WERI-Rb-1 (cell line): ENCODE measurements around the gene TM9SF4.
A peak's percentile ranks its signal among the peaks of the same experiment; 100 is the strongest.

Experiments
- DNase-seq: peaks from one replicate; pipeline ENCODE4 v3.0.0-alpha.2; 2020
- H3K27ac ChIP-seq: fragments of 250-450 bp; sonication (Bioruptor Pico); 2 replicates; pipeline ENCODE4 v1.5.1; 2020; ENCODE audit warnings: mild to moderate bottlenecking, moderate library complexity
- H3K27me3 ChIP-seq: fragments of 250-450 bp; sonication (Bioruptor Pico); 2 replicates; pipeline ENCODE4 v1.5.1; 2021; ENCODE audit warnings: mild to moderate bottlenecking, low read depth, moderate library complexity; ENCODE audit not compliant: insufficient read depth, severe bottlenecking
- H3K36me3 ChIP-seq: fragments of 250-450 bp; sonication (Bioruptor Pico); 2 replicates; pipeline ENCODE4 v1.5.1; 2020; ENCODE audit warnings: mild to moderate bottlenecking, moderate library complexity
- H3K4me3 ChIP-seq: 2 replicates; pipeline ENCODE4 v1.5.1; 2011; ENCODE audit warnings: low read depth, mild to moderate bottlenecking, control low read depth, low read length
- H3K9me3 ChIP-seq: fragments of 250-450 bp; sonication (Bioruptor Pico); 2 replicates; pipeline ENCODE4 v1.5.1; 2021; ENCODE audit warnings: mild to moderate bottlenecking, moderate library complexity; ENCODE audit not compliant: severe bottlenecking
- TF ChIP-seq, protein P1 (sequence below): IDR thresholded peaks from 2 replicates; pipeline ENCODE4 v1.5.1; 2011; ENCODE audit warnings: low read depth, mild to moderate bottlenecking, control low read depth, inconsistent platforms, low read length

Gene TM9SF4

DNA sequence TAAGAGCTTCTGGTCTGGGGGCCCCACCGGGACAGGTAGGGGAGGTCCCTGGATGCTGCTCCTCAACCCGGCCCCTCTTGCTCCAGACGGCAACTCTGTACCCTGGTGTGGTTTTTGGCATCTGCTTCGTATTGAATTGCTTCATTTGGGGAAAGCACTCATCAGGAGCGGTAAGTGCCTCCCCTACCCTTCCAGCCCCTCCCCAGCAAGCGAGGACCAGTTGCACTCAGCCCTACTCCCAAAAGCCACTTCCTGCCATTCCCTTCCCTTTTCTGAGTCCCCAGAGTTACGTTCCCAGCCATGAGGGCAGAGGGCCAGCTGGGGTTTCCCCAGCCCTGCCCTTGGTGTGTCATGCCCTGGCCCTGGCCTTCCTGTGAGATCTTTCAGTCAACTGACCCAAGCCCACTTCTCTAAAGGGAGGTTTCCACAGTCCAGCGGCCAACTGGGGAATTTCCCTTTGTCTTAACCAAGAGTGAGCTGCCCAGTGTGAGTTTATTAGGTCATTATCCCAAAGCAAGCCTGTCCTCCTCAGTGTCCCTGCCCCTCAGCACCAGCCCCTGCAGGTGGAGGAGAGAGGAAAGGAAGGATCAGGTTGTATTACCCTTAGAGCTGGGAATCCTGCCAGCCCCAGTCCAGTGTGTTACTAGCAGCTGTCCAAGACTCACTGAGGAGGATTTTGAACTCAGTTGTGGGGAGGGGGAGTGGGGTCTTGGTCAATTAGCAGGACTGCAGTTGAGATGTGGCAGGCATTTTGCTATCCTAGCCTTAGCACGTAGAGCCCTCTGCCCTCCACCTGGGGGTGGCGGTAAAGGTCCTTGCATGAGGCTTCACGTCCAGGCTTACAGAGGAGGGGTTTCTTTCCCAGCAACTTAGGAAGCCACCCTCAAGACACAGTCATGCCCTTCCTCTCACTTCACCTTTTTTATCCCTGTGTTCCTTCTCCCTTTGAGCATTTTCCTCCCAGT lies 45.8 kb downstream of the TM9SF4 start:
- TF ChIP-seq, protein P1, sequence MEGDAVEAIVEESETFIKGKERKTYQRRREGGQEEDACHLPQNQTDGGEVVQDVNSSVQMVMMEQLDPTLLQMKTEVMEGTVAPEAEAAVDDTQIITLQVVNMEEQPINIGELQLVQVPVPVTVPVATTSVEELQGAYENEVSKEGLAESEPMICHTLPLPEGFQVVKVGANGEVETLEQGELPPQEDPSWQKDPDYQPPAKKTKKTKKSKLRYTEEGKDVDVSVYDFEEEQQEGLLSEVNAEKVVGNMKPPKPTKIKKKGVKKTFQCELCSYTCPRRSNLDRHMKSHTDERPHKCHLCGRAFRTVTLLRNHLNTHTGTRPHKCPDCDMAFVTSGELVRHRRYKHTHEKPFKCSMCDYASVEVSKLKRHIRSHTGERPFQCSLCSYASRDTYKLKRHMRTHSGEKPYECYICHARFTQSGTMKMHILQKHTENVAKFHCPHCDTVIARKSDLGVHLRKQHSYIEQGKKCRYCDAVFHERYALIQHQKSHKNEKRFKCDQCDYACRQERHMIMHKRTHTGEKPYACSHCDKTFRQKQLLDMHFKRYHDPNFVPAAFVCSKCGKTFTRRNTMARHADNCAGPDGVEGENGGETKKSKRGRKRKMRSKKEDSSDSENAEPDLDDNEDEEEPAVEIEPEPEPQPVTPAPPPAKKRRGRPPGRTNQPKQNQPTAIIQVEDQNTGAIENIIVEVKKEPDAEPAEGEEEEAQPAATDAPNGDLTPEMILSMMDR: peak; percentile 96
- Histone ChIP-seq H3K27me3 (no peaks in the 10 kb centered on the region), H3K27ac (peak overlapping the region; percentile 27), H3K4me3 (no peak overlapping the region), H3K9me3 (no peaks in the 10 kb centered on the region), H3K36me3 (peaks cover 44% of the 10 kb centered on the region)
- peak; percentile 82 for DNase-seq

DNA sequence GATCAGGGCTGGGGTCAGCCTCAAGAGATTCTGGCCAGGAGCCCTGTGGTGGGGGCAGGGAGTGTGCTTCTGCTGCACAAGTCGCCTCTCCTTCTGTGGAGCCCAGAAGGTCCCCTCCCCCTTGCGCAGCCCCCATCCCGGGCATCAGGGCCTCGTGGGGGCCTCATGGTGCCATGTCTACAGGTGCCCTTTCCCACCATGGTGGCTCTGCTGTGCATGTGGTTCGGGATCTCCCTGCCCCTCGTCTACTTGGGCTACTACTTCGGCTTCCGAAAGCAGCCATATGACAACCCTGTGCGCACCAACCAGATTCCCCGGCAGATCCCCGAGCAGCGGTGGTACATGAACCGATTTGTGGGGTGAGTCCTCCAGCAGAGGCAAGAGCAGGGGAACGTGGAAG lies 48.1 kb downstream of the TM9SF4 start:
- no peaks in the 10 kb centered on the region for H3K9me3 ChIP-seq
- no peak for DNase-seq
- no peak overlapping the region for H3K4me3 ChIP-seq
- no peaks in the 10 kb centered on the region for H3K27me3 ChIP-seq
- H3K36me3 ChIP-seq: peaks cover 55% of the 10 kb centered on the region
- no peak overlapping the region for H3K27ac ChIP-seq
- TF ChIP-seq, protein P1: no peak

DNA sequence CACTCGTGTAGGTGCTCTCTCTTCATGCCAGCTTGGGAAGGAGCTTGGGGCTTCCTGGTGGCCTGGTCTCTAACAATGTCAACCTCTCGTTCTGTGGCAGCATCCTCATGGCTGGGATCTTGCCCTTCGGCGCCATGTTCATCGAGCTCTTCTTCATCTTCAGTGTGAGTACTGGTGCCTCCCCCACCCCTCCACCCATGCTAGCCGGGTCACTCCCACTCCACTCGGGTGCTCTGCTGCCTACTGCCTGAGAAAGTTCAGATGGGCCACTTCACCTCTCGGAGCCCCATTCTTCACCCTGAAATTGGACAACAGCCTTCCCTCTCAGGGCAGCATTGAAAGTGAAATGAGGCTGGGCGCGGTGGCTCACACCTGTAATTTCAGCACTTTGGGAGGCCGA lies 48.8 kb downstream of the TM9SF4 start:
- H3K36me3 ChIP-seq: peaks cover 53% of the 10 kb centered on the region
- DNase-seq: no peak
- H3K9me3 ChIP-seq: no peaks in the 10 kb centered on the region
- H3K4me3 ChIP-seq: no peak overlapping the region
- no peaks in the 10 kb centered on the region for H3K27me3 ChIP-seq
- TF ChIP-seq, protein P1: no peak
- no peak overlapping the region for H3K27ac ChIP-seq

DNA sequence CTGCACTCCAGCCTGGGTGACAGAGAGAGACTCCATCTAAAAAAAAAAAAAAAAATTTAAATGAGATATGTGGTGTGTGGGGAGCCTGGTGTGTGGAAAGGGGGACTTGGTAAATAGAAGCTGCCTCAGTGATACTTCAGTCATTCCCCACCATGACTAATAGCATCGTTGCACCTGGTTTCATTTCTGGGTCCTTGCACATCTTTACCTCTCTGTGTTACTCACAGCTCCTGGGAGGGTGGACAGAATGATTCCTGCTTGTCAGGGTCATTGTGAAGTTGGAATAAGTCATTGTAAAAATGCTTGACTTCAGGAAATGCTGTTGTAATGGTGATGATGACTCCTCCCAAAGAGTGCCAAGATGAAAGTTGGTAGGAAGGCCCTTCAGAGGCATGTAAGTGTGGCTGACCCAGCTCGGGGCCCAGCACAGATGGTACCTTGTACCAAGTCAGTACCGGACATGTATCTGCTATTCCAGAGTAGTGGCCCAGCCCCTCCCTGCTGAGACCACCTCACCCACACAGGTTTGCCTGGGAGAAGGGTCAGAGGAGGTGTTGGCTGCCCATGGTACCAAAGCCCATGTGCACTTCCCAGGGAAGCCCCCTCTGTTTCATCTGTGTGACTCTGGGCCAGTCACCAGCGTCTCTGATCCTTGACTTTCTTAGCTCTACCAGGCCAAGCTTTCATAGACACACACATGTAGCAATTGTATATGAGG lies 49.6 kb downstream of the TM9SF4 start:
- TF ChIP-seq, protein P1: no peak
- no peak overlapping the region for H3K27ac ChIP-seq
- H3K27me3 ChIP-seq: no peaks in the 10 kb centered on the region
- DNase-seq: no peak
- peaks cover 49% of the 10 kb centered on the region for H3K36me3 ChIP-seq
- H3K9me3 ChIP-seq: no peaks in the 10 kb centered on the region
- H3K4me3 ChIP-seq: no peak overlapping the region

DNA sequence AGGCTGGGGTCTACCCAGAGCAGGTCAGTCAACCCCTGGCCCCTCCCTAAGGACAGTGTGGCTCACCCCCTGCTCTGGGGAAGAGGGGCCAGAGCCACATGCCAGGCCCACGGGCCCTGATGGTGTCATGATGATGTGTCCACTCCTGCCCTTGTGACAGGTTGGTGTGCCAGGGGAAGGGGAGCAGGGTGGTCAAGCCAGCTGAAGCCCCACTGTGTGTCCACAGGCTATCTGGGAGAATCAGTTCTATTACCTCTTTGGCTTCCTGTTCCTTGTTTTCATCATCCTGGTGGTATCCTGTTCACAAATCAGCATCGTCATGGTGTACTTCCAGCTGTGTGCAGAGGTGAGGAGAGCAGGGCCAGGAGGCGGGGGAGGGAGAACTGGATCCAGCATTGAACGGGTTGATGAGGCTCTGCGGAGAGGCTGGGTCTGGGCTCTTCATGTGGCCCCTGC lies 50.3 kb downstream of the TM9SF4 start:
- Histone ChIP-seq H3K36me3 (peaks cover 53% of the 10 kb centered on the region), H3K27ac (no peak overlapping the region), H3K9me3 (no peaks in the 10 kb centered on the region), H3K4me3 (no peak overlapping the region), H3K27me3 (no peaks in the 10 kb centered on the region)
- DNase-seq: no peak
- TF ChIP-seq, protein P1: no peak
